ENCODE measurements around the gene SCUBE2.

DNA sequence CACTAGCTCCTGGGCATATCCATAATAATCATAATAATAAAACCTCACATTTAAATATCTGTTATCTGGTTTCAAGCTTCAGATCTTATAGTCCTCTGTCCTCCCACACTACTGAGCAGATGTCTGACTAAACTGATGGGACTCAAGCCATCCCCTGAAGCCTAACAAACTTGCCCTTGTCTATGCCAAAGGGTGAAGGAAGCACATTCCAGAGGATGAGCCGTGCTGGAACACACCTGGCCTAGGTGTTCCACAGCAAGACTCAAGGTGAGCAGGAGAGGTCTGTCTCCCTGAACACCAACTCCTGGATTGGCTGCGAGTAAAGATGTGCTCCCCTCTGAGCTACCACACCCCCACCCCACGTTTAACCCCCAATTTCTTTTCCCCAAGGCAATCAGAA lies 14.7 kb downstream of the SCUBE2 start:
- TF ChIP-seq POLR2A (IDR thresholded peaks at IDR 0.05) (no peak), CTCF (IDR thresholded peaks at IDR 0.05) (no peak)

Data from testis (tissue), 2 donors.